ENCODE measurements around the gene MCM3AP.
"Not testable (repeated sequence)": the region's sequence is repeated elsewhere in the genome, so short reads cannot be mapped to it uniquely, and the experiment has no call there.

DNA sequence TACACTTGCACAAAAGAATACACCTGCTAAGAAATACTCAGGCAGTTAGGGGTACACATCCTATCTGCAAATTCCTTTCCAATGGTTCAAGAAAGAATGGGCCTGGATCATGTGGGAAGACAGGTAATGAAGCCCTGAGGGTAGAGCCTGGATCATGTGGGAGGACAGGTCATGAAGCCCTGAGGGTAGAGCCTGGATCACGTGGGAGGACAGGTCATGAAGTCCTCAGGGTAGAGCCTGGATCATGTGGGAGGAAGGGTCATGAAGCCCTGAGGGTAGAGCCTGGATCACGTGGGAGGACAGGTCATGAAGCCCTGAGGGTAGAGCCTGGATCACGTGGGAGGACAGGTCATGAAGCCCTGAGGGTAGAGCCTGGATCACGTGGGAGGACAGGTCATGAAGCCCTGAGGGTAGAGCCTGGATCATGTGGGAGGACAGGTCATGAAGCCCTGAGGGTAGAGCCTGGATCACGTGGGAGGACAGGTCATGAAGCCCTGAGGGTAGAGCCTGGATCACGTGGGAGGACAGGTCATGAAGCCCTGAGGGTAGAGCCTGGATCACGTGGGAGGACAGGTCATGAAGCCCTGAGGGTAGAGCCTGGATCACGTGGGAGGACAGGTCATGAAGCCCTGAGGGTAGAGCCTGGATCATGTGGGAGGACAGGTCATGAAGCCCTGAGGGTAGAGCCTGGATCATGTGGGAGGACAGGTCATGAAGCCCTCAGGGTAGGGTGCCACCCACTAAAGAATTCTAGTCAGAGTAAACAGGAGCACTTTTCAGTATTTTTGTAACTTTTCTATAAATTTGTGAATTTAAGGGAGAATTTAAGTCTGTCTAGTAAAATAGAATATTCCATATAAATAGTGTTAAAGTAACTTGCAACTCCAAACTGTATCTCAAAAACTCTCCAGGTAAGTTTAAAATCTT lies 84.3 kb downstream of the MCM3AP start:
- not testable (repeated sequence) for TF ChIP-seq SUZ12 (IDR thresholded peaks at IDR 0.05); FOXA1 (IDR thresholded peaks at IDR 0.05); SP1 (IDR thresholded peaks at IDR 0.05); FOXM1 (IDR thresholded peaks at IDR 0.05; ENCODE audit: borderline replicate concordance); ELF4 (IDR thresholded peaks at IDR 0.05); HDGF (IDR thresholded peaks at IDR 0.05; ENCODE audit: borderline replicate concordance); LEF1 (IDR thresholded peaks at IDR 0.05; ENCODE audit: borderline replicate concordance); TARDBP (IDR thresholded peaks at IDR 0.05); CTBP1 (IDR thresholded peaks at IDR 0.05; ENCODE audit: borderline replicate concordance); BHLHE40 (IDR thresholded peaks at IDR 0.05; ENCODE audit: borderline replicate concordance); ZNF384 (IDR thresholded peaks at IDR 0.05)
- TF ChIP-seq, protein P1, sequence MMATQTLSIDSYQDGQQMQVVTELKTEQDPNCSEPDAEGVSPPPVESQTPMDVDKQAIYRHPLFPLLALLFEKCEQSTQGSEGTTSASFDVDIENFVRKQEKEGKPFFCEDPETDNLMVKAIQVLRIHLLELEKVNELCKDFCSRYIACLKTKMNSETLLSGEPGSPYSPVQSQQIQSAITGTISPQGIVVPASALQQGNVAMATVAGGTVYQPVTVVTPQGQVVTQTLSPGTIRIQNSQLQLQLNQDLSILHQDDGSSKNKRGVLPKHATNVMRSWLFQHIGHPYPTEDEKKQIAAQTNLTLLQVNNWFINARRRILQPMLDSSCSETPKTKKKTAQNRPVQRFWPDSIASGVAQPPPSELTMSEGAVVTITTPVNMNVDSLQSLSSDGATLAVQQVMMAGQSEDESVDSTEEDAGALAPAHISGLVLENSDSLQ (IDR thresholded peaks at IDR 0.05) = not testable (repeated sequence)
